Measurements from ENCODE around the gene DCAF7.

DCAF7 gene

DNA sequence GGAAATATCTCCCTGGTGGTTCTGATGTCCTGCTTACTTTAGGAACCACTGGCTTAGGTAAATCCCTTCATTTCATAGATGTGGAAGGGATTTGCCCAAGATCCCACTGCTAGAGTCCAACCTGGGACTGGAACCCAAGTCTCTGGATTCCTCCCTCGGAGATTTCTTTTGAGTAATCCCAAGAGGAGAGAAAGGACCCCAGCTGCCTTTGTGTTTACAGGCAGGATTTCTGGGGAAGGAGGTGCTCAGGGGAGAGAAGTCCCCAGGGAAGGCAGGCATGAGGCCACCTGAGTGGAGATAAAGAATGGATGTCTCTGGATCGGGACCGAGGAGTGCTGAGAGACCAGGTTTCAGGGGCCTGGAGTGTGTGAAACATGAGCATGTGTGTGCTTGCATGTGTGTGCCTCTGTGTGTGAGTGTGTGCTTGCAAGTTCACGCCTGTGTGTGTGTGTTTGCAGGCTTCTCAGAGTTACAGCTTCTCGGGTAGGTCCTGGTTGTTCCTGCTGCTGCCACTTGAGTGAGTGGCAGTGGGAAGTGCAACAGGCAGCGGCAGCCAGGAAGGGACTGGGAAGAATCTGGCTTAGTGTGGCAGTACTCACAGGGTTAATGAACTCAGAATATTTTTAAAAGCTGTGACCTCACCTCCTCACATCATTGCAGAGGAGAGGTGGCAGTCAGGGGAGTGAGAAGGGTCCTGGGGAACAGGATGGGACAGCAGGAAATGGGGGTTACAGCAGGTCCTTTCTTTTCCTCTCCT, 24.9 kb upstream of the DCAF7 start:
- no peak for DNase-seq

DNA sequence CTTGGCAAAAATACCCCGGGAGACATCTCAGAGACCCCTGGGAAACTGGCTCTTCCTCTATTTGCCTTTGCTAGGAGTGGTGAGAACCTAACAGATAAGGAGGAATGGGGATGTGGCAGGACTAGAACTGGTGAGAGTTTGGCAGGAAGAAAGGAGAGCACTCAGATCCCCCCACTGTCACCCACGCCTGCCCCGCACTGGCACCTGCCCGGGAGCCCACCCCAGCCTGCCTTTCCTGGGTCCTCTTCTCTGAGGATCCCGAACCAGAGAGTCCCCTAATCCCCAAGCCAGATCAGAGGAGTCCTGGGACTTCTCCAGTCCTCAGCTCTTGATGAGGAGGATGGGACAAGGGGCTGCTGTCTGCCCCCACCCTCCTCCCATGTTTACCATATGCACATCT, 23.4 kb upstream of the DCAF7 start:
- no peak for DNase-seq

DNA sequence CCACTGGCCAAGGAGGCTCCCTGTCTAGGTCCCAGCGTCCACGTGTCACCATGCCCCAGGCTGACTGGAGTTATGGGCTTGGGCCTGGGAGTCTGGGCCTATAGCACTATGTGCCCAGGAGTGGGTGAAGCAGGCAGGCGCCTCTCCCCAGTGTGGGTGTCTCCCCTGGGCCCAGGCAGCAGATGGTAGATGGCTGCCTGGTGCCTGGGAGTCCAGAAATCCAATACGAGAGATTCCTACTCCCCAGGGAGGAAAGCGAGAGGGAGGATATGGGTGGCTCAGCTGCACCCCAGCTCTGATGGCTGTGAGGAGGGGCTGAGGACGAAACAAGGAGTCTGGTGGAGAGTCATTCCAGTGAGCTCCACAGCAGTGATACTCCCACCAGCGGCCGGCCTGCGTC, 22.1 kb upstream of the DCAF7 start:
- DNase-seq, result no peak

DNA sequence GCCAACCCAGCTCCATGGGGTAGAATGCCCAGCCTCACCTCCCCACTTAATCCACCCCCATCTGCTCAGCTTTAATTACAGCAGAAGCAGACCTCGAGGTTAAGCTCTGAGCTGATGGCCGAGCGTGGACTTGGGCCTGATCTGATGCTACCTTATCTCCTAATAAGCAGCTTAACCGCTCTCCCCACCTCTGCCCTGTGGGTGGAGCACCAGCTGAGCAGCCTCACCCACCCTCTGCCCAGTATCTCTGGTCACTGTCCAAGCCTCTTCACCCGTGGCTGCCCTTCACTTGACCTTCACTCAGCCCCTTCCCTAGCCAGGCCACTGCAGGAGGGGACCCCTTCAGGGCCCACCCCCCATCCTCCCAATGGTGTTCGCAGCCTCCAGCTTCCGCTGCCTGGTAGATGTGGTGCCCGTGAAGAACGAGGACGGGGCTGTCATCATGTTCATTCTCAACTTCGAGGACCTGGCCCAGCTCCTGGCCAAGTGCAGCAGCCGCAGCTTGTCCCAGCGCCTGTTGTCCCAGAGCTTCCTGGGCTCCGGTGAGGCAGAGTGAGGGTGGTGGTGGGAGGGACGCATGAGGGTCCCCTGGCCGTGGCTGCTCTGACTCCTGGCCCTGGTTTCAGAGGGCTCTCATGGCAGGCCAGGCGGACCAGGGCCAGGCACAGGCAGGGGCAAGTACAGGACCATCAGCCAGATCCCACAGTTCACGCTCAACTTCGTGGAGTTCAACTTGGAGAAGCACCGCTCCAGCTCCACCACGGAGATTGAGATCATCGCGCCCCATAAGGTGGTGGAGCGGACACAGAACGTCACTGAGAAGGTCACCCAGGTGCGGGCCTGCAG, 20.3 kb upstream of the DCAF7 start:
- no peak for DNase-seq

DNA sequence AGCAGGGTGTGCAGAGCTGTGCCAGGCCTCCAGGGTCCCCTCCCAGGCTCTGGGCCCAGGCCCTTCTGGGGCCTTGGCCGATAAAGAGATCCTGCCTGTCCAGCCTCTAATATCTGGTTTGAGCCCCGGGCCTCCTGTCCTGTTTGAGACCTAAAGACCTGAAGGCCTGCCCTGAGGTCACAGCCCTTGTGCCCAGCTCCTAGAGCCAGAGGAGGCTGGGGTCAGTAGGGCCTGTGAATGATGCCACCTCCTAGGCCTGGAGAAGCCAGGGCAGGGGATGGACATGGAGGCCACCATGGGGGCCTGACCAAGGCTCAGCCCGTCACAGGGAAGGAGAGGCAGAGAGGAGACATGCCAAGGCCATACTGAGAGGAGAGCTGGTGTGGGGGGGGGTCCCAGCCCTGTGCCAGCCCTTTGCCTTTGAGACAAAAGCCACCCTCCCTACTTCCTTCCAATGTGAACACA, 19.7 kb upstream of the DCAF7 start:
- no peak for DNase-seq

DNA sequence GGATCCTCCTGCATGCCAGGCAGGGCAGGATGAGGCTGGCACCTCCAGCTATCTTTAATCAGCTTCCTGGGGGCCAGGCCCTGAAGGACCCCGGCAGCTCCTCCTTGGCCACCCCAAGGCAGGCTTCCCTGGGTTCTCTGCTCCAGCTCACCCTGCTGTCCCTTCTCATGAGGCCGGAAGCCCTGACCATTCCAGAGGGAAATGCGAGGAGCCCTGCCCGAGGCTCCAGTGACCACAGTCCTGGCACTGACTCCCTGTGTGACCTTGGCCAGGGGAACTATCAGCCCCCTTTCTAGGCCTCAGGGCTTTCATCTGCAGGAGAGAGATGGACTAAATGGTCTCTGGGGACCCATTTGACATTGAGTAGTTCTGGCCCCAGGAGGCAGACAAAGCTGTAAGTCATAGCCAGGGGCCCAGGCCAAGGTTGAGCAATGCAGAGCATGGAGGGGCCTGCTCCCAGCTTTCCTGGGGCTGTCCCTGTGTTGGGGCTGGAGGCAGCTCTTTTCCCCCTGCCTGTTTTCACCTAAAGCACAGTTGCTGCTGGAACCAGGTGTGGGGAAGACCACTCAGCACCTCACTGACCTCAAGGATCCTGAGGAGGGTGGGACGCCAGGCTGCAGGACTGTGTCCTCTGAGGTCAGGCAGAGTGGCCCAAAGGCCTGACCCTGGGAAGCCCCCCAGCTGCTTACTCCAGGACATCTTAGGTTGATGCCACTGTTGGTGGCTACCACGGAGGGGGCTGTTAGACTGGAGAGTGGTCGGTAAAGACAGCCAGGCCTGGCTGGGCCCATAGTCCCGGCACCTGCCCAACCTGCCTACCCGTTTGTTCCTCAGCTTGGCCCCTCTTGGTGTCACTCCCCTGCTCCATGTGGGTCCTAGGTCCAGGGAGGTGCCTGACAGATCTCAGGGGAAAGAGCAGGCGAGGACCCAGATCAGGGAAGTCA, 19.0 kb upstream of the DCAF7 start:
- no peak for DNase-seq

DNA sequence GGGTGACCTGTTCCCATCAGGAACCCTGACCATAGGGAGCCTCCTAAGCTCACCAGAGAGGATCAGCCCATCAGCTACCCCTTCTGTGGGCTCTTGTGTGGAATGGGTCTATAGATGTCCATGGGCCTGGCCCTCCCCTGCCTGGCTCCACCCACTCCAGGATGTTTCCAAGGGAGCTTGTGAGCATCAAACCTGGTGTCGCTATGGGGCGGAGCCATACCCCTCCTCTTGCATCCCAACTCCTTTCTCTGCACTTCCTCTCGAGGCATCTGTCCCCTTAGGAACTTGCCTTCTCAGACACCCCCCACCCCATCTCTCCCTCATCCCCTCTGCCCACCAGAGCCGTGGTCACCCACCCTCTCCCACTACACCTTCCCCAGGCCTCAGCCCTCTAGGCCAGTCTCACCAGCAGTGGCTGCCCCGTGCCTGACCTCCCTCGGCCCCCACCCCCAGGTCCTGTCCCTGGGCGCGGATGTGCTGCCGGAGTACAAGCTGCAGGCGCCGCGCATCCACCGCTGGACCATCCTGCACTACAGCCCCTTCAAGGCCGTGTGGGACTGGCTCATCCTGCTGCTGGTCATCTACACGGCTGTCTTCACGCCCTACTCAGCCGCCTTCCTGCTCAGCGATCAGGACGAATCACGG, 16.7 kb upstream of the DCAF7 start:
- DNase-seq, result no peak

DNA sequence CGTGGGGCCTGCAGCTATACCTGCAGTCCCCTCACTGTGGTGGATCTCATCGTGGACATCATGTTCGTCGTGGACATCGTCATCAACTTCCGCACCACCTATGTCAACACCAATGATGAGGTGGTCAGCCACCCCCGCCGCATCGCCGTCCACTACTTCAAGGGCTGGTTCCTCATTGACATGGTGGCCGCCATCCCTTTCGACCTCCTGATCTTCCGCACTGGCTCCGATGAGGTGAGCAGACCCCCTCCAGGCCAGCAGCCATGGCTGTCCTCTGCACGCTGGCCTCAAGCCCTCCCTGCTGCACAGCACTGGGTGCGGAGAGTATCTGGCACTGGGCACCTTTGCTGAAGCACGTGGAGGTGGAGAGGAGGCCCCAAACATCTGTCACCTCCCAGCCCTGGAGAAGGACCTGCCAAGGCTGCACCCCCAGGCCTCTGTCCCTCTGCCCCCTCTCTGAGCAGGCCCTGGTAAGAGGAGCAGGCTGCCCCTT, 16.2 kb upstream of the DCAF7 start:
- no peak for DNase-seq

DNA sequence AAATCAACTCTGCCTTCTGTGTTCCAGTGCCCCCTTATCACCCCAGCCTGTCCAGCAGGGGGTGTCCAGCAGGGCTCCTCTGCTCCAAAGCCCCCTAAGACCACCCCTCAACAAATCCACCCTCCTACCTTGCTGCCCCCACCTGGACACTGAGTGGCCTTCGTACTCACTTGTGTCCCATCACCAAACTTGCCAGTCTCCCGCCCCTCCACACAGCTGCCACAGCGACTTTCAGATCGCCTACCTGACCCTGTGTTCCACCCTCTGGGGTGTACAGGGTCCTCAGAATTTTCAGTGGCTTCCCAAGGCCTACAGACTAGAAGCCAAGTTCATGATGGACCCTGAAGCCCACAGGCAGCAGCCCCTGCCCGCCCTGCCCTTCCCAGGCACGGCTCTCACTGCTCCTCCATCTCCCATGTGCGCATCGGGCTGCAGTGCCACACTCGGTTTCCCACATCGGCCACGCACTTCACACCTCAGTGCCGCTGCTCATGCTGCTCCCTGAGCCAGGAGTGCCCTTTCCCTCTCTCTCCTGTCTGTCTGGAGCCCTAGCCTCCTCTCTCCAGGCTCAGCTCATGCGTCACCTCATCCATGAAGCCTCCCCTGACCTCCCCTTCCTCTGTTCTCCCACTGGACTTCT, 15.3 kb upstream of the DCAF7 start:
- no peak for DNase-seq

DNA sequence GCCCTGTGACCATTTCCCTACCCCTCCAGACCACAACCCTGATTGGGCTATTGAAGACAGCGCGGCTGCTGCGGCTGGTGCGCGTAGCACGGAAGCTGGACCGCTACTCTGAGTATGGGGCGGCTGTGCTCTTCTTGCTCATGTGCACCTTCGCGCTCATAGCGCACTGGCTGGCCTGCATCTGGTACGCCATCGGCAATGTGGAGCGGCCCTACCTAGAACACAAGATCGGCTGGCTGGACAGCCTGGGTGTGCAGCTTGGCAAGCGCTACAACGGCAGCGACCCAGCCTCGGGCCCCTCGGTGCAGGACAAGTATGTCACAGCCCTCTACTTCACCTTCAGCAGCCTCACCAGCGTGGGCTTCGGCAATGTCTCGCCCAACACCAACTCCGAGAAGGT, 14.6 kb upstream of the DCAF7 start:
- DNase-seq, result no peak

DNA sequence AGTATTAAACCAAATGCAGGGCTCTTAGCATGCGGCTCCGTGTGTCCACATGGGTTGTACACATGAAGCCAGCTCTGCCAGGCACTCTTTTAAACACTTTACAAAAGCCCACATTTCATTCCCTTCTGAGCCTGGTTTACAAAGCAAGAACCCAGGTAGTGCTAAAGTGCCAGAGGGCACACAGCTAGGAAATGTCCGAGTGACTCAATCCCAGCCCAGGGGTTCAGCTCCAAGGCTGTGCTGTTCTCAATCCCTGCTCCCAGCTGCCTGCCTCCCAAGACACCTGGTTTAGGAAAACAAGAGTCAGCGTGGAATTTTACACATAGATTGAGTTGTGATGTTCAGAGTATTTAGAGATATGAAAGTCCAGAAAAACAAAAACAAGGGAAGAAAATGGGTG, 13.3 kb upstream of the DCAF7 start:
- no peak for DNase-seq

DNA sequence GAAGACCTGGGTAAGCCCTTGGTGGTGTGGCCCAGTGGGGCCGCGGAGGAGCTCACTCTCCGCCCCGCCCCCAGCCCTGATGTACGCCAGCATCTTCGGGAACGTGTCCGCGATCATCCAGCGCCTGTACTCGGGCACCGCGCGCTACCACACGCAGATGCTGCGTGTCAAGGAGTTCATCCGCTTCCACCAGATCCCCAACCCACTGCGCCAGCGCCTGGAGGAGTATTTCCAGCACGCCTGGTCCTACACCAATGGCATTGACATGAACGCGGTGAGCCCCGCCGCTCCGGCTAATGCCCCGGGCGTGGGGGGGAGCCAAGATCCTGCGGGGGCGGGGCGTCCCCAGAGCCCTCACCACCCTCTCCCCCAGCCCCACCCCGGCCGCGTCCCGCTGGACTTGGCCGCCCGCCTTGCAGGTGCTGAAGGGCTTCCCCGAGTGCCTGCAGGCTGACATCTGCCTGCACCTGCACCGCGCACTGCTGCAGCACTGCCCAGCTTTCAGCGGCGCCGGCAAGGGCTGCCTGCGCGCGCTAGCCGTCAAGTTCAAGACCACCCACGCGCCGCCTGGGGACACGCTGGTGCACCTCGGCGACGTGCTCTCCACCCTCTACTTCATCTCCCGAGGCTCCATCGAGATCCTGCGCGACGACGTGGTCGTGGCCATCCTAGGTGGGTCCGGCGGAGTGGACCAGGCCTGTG, 12.1 kb upstream of the DCAF7 start:
- no peak for DNase-seq

DNA sequence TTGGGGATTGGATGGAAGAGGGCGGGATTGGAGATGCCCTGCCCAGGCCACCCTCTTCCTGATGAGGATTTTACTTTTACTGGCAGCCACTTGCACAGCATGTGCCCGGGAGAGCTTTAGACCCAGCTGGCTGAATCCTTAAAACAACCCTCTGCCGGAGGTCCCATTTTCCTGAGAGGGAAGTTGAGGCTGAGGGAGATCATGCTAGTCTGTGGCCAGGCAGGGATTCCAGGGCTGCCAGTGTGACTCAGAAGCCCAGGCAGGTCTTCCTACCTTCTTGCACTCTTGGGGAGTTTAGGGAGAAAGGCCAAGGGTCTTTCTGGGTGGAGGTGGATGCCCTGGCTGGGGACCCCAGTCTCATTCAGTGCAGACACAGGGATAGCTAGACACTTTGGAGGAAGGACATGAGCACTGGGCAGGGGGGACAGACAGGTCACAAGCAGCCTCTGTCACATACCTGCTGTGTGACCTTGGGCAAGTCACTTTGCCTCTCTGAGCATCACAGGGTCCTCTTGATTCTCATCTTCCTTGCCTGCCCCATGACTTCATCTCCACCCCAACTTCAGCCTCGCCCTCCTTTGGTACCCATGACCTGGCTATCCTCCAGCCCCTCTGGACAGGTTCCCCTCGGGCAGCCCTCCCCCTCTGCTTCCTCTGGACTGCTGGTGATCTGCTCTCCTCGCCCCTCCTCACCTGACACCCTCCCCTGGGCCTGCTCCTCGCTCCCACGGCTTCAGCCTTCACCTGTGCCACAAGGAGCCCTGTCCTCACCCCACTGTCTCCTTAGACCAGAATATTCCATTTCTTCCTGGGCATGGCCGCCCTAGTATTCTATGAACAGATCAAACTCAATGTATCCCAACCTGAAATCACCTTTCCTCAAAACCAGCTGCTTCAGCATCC, 11.3 kb upstream of the DCAF7 start:
- DNase-seq, result no peak

DNA sequence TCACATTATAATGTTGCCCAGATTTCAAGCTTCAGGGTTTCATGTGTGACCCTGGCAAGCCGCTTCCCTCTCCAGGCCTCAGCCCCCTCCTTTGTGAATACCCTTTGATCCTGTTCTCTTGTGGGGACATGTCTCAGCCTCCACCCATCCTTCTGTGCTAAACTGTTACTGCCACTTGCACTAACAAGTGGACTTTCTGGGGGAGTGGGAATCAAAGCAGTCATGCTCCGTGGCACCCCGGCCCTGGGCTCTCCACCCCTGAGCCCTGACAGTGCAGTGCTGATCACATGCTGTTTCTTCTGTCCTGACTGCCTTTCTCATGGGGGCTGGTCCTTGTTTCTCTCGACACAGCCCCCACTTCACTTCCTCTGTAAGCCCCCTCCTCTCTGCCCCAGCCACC, 9.7 kb upstream of the DCAF7 start:
- no peak for DNase-seq

DNA sequence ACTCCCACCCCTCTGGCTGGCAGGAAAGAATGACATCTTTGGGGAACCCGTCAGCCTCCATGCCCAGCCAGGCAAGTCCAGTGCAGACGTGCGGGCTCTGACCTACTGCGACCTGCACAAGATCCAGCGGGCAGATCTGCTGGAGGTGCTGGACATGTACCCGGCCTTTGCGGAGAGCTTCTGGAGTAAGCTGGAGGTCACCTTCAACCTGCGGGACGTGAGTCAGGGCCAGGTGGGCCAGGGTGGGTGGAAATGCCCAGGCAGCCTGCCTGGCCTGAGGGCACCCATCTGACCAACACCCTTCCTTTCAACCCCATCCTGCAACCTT, 8.1 kb upstream of the DCAF7 start:
- no peak for DNase-seq

DNA sequence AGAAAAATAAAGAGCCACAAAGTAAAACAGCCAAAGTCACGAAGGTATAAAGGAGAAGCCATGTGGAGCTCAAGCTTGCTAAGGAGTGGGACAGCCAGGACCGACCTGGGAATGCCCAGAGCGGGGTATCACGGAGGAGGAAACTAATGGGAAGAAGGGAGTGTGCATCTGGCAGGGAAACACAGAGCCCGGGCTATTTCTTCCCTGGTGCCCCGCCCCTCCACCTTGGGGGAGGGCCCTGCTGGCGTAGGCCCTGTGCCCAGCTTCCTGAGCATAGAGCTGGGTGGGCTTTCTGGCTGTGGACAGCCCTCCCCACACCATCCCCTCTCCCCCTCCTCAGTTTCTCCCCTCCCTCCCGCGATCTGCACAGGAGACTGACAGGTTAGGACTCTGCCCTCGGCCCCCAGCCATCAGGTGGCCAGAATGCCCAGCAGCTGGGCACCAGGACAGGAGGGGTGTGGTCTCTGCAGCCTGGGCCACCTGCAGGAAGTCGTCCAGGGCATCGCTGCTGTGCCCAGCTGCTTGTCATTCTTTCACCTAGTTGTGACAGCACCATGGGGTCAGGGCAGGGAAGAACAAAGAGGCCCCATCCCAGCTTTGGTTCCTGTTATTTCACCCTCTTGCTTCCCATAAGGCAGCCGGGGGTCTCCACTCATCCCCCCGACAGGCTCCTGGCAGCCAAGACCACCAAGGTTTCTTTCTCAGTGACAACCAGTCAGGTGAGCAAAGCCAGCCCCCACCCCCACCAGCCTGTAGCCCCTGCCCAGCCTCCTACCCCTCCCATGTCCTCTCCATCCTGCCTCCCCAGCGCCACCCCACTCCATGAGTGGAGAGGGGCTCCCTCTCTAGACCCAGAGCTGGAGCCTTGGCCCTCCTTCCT, 7.1 kb upstream of the DCAF7 start:
- no peak for DNase-seq

DNA sequence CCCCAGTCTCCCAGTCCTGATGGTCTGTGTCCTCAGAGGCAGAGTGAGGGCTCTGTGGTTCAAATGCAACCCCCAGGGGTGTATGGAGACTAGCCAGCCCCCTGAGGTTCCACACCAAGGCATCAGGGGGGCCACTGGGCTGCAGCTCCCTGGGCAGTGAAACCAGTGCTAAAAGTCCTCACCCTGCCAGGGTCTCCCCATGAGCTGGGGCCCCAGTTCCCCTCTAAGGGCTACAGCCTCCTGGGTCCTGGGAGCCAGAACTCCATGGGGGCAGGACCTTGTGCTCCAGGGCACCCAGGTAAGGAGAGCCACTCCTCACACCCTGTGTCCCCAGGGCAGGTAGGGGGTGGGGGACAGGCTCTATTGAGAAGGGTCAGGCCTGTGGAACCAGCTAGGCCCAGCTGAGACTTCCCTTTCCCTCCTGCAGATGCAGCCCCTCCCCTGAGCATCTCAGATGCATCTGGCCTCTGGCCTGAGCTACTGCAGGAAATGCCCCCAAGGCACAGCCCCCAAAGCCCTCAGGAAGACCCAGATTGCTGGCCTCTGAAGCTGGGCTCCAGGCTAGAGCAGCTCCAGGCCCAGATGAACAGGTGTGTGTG, 6.4 kb upstream of the DCAF7 start:
- DNase-seq, result no peak

DNA sequence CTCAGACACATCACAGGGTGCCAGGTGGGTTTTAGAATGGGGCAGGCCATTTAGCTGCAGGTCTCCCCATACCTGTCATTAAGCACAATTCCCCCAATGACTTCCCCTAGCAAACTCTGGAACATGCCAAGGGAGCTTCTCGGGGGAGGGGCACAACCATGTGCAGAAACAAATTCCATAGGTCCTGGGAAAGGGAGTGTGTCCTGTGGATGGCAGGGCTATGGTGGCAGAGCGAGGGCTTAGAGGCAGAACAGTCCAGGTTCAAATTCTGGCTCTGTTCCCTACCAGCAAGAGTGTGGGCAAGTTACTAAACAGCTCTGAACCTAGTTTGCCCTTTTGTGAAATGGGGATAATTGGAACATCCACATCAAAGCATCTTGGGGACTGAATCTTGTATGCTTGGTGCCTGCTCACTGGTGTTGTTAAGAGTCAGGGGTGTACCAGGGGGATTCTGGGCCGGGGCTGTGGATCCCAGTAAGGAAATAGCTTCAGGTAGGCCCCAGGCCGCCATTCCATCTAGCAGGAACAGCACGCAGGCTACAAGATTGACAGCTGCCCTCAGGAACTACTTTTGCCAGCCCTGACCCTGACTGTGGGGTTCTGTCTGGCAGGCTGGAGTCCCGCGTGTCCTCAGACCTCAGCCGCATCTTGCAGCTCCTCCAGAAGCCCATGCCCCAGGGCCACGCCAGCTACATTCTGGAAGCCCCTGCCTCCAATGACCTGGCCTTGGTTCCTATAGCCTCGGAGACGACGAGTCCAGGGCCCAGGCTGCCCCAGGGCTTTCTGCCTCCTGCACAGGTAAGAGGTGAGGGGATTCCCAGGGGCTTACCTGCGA, 5.6 kb upstream of the DCAF7 start:
- no peak for DNase-seq
